H9 (cell line): ENCODE measurements around the gene VEZT. TPM values are rescaled to one million over a fixed set of nuclear protein-coding genes. Genes with fewer than 3 reads are reported as not detected.

Experiments used
- DNase-seq: peaks from one replicate; pipeline ENCODE4 v3.0.0-alpha.2; 2017
- H2AFZ ChIP-seq: one replicate; pipeline ENCODE4 v1.6.1; 2013; ENCODE audit warnings: mild to moderate bottlenecking, low read length, control low read depth, moderate library complexity
- H2AK5ac ChIP-seq: 2 replicates; pipeline ENCODE4 v1.6.1; 2013; ENCODE audit warnings: low read length, control low read depth, mixed read lengths; ENCODE audit not compliant: insufficient read length
- H2BK120ac ChIP-seq: one replicate; pipeline ENCODE4 v1.6.1; 2013; ENCODE audit warnings: low read depth, mild to moderate bottlenecking, low read length, control low read depth, inconsistent platforms; ENCODE audit not compliant: poor library complexity, severe bottlenecking
- H2BK12ac ChIP-seq: 2 replicates; pipeline ENCODE4 v1.6.1; 2013; ENCODE audit warnings: low read length, control low read depth, mixed read lengths, low read depth; ENCODE audit not compliant: insufficient read length
- H2BK15ac ChIP-seq: 2 replicates; pipeline ENCODE4 v1.6.1; 2013; ENCODE audit warnings: low read depth, low read length, control low read depth
- H2BK20ac ChIP-seq: one replicate; pipeline ENCODE4 v1.6.1; 2013; ENCODE audit warnings: low read depth, mild to moderate bottlenecking, low read length, control low read depth, inconsistent platforms; ENCODE audit not compliant: poor library complexity, severe bottlenecking
- H2BK5ac ChIP-seq: 2 replicates; pipeline ENCODE4 v1.6.1; 2013; ENCODE audit warnings: low read length, control low read depth, mixed read lengths; ENCODE audit not compliant: insufficient read length
- H3K14ac ChIP-seq: 2 replicates; pipeline ENCODE4 v1.6.1; 2013; ENCODE audit warnings: low read length, control low read depth; ENCODE audit not compliant: insufficient read depth
- H3K18ac ChIP-seq: 2 replicates; pipeline ENCODE4 v1.6.1; 2013; ENCODE audit warnings: low read depth, mild to moderate bottlenecking, mixed read lengths, low read length, control low read depth; ENCODE audit not compliant: insufficient read length
- H3K23ac ChIP-seq: 2 replicates; pipeline ENCODE4 v1.6.1; 2013; ENCODE audit warnings: low read length, control low read depth, mixed read lengths, low read depth; ENCODE audit not compliant: insufficient read length
- H3K23me2 ChIP-seq: 2 replicates; pipeline ENCODE4 v1.6.1; 2013; ENCODE audit warnings: low read depth, mild to moderate bottlenecking, mixed read lengths, low read length, control low read depth; ENCODE audit not compliant: insufficient read length, poor library complexity, severe bottlenecking
- H3K27ac ChIP-seq: 2 replicates; pipeline ENCODE4 v1.5.1; 2013; ENCODE audit warnings: low read length, control low read depth, mixed read lengths, low read depth; ENCODE audit not compliant: insufficient read length
- H3K27me3 ChIP-seq: 2 replicates; pipeline ENCODE4 v1.6.1; 2013; ENCODE audit warnings: low read length, control low read depth, inconsistent platforms; ENCODE audit not compliant: insufficient read depth
- H3K4ac ChIP-seq: 2 replicates; pipeline ENCODE4 v1.6.1; 2013; ENCODE audit warnings: low read depth, mild to moderate bottlenecking, control low read depth, inconsistent platforms, low read length, moderate library complexity
- H3K4me1 ChIP-seq: 2 replicates; pipeline ENCODE4 v1.6.1; 2013; ENCODE audit warnings: low read length, control low read depth, inconsistent platforms; ENCODE audit not compliant: insufficient read depth
- H3K4me2 ChIP-seq: 2 replicates; pipeline ENCODE4 v1.6.1; 2013; ENCODE audit warnings: low read length, control low read depth, mixed read lengths; ENCODE audit not compliant: insufficient read length, insufficient read depth
- H3K56ac ChIP-seq: 2 replicates; pipeline ENCODE4 v1.6.1; 2013; ENCODE audit warnings: low read depth, mild to moderate bottlenecking, mixed read lengths, low read length, control low read depth; ENCODE audit not compliant: insufficient read length
- H3K79me1 ChIP-seq: 2 replicates; pipeline ENCODE4 v1.6.1; 2013; ENCODE audit warnings: low read depth, mild to moderate bottlenecking, moderate library complexity, low read length, control low read depth, inconsistent platforms; ENCODE audit not compliant: insufficient read depth, poor library complexity, severe bottlenecking
- H3K79me2 ChIP-seq: 2 replicates; pipeline ENCODE4 v1.6.1; 2013; ENCODE audit warnings: low read length, control low read depth, inconsistent platforms; ENCODE audit not compliant: insufficient read depth
- H3K9ac ChIP-seq: 2 replicates; pipeline ENCODE4 v1.6.1; 2013; ENCODE audit warnings: low read length, control low read depth, mixed read lengths; ENCODE audit not compliant: insufficient read length; ENCODE audit errors: extremely low read depth
- H3K9me3 ChIP-seq: one replicate; pipeline ENCODE4 v1.6.1; 2013; ENCODE audit warnings: low read depth, low read length, inconsistent platforms; ENCODE audit not compliant: control insufficient read depth
- H3T11ph ChIP-seq: one replicate; pipeline ENCODE4 v1.6.1; 2013; ENCODE audit warnings: mild to moderate bottlenecking, low read length, control low read depth, inconsistent platforms
- H4K20me1 ChIP-seq: one replicate; pipeline ENCODE4 v1.6.1; 2013; ENCODE audit not compliant: control insufficient read depth, insufficient read length, insufficient read depth
- H4K5ac ChIP-seq: 2 replicates; pipeline ENCODE4 v1.6.1; 2013; ENCODE audit warnings: low read depth, mild to moderate bottlenecking, mixed read lengths, low read length, control low read depth; ENCODE audit not compliant: insufficient read length
- H4K8ac ChIP-seq: replicated peaks from 2 replicates; pipeline ENCODE4 v1.6.1; 2013; ENCODE audit warnings: low read length, control low read depth, mixed read lengths, low read depth; ENCODE audit not compliant: insufficient read length
- H4K91ac ChIP-seq: 2 replicates; pipeline ENCODE4 v1.6.1; 2013; ENCODE audit warnings: low read depth, mild to moderate bottlenecking, moderate library complexity, mixed read lengths, low read length, control low read depth; ENCODE audit not compliant: insufficient read length
- H3K27ac Mint-ChIP-seq, 3 experiments: 2 replicates in 2 of 3; 3 replicates in 1 of 3; pipeline ENCODE4 v1.8.0; 2020 to 2021; ENCODE audit warnings: mixed read lengths in 3 of 3, mild to moderate bottlenecking in 1 of 3, moderate library complexity in 1 of 3
- H3K27me3 Mint-ChIP-seq: 2 replicates; pipeline ENCODE4 v1.8.0; 2021; ENCODE audit warnings: low read depth, mild to moderate bottlenecking, moderate library complexity, mixed read lengths
- H3K36me3 Mint-ChIP-seq, 3 experiments: 2 replicates in 2 of 3; 3 replicates in 1 of 3; pipeline ENCODE4 v1.8.0; 2020 to 2021; ENCODE audit warnings: low read depth in 3 of 3, mixed read lengths in 3 of 3; ENCODE audit not compliant: insufficient read depth in 1 of 3
- H3K4me1 Mint-ChIP-seq, 2 experiments: 2 replicates each; pipeline ENCODE4 v1.8.0; 2020; ENCODE audit warnings: mixed read lengths in 2 of 2
- H3K4me3 Mint-ChIP-seq, 2 experiments: 2 replicates in 1 of 2; 3 replicates in 1 of 2; pipeline ENCODE4 v1.8.0; 2020 to 2021; ENCODE audit warnings: mild to moderate bottlenecking in 2 of 2, mixed read lengths in 2 of 2, moderate library complexity in 1 of 2
- H3K9me3 Mint-ChIP-seq, 2 experiments: 2 replicates in 1 of 2; 3 replicates in 1 of 2; pipeline ENCODE4 v1.8.0; 2020; ENCODE audit warnings: mild to moderate bottlenecking in 2 of 2, mixed read lengths in 2 of 2, moderate library complexity in 1 of 2
- WGBS: extraction: QIAGEN DNeasy Blood & Tissue Kit; methylation state at CpG from one replicate; pipeline ENCODE4 v1.1.7; 2013; ENCODE audit warnings: missing lambda C conversion rate, low lambda C conversion rate, mixed read lengths; ENCODE audit not compliant: insufficient read length; ENCODE audit errors: extremely low coverage; 5-methylcytosine and 5-hydroxymethylcytosine counted together
- total RNA-seq: library from RNA; stranded (reverse); gene quantifications from 2 replicates; pipeline ENCODE4 v1.2.1, GENCODE V29; 2021
- TF ChIP-seq, protein P1 (sequence below): fragments of 200-600 bp; sonication (generic); conservative IDR thresholded peaks from 3 replicates; pipeline ENCODE4 v1.8.0; 2021; ENCODE audit warnings: antibody characterized with exemption, mild to moderate bottlenecking

Gene VEZT
- total RNA-seq, 1 experiment from 2014 or later: 69.8 TPM

DNA sequence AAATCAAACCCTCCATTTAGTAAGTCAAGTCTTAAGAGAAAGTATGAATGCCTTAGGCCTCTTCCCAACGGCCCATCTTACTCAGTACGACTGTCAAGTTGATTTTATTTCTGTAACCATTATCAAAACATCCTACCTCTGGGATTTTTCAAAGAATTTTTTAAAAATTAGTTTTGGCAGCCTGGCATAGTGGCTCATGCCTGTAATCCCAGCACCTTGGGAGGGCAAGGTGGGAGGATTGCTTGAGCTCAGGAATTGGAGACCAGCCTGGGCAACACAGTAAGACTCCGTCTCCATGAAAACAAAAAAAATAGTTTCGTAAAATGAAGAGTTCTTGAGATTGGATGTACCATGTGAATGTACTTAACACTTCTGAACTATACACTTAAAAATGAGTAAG is 4.5 kb upstream of the VEZT start:
- peak overlapping the region in 1 of 3 experiments; percentile 71; a peak in 1 of 7 replicates for H3K27ac Mint-ChIP-seq
- H3K4me2 ChIP-seq: no peak overlapping the region
- TF ChIP-seq, protein P1, sequence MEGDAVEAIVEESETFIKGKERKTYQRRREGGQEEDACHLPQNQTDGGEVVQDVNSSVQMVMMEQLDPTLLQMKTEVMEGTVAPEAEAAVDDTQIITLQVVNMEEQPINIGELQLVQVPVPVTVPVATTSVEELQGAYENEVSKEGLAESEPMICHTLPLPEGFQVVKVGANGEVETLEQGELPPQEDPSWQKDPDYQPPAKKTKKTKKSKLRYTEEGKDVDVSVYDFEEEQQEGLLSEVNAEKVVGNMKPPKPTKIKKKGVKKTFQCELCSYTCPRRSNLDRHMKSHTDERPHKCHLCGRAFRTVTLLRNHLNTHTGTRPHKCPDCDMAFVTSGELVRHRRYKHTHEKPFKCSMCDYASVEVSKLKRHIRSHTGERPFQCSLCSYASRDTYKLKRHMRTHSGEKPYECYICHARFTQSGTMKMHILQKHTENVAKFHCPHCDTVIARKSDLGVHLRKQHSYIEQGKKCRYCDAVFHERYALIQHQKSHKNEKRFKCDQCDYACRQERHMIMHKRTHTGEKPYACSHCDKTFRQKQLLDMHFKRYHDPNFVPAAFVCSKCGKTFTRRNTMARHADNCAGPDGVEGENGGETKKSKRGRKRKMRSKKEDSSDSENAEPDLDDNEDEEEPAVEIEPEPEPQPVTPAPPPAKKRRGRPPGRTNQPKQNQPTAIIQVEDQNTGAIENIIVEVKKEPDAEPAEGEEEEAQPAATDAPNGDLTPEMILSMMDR: no peak

More for the DNA sequence above, 4.5 kb upstream of the VEZT start:
- Mint-ChIP-seq H3K27me3 (no peaks in the 10 kb centered on the region), H3K36me3 (peaks cover 11 to 30% (median 17%) of the 10 kb centered on the region in 3 experiments), H3K9me3 (no peaks in the 10 kb centered on the region), H3K4me1 (peaks cover 51 to 59% of the 10 kb centered on the region in 2 experiments), H3K4me3 (no peak overlapping the region)
- Histone ChIP-seq H2AFZ (no peak overlapping the region), H4K5ac (no peak overlapping the region), H3K79me1 (peaks cover 3% of the 10 kb centered on the region), H3K27ac (no peak overlapping the region), H3K18ac (no peak overlapping the region), H2BK20ac (no peak overlapping the region), H2BK12ac (no peak overlapping the region), H3K79me2 (peaks cover 16% of the 10 kb centered on the region; the same call in 1 of the 2 replicates), H3K9me3 (no peaks in the 10 kb centered on the region), H4K91ac (no peak overlapping the region), H4K20me1 (no peaks in the 10 kb centered on the region), H3K9ac (no peak overlapping the region), H3K4ac (no peak overlapping the region), H3K14ac (no peak overlapping the region), H3T11ph (no peak overlapping the region), H3K23me2 (peaks cover under 1% of the 10 kb centered on the region), H2BK5ac (no peak overlapping the region), H2BK15ac (no peak overlapping the region), H2BK120ac (no peak overlapping the region), H2AK5ac (no peak overlapping the region), H3K56ac (no peak overlapping the region), H3K4me1 (peaks cover 7% of the 10 kb centered on the region; the same call in 1 of the 2 replicates), H3K23ac (no peak overlapping the region), H3K27me3 (no peaks in the 10 kb centered on the region), H4K8ac (no peak overlapping the region)
- no CpG with 5 or more reads among the region's 4 CpGs for WGBS
- DNase-seq: no peak
